HepG2 (cell line): ENCODE data around the gene TMEM87A. TPM values are rescaled to one million over a fixed set of nuclear protein-coding genes. Genes with fewer than 3 reads are reported as not detected.

ENCODE experiments used
- ATAC-seq: fragments of 200-7000 bp; cut with Tn5 transposase; 3 replicates; pipeline ENCODE4 v1.9.1; 2020; ENCODE audit warnings: mild to moderate bottlenecking, moderate library complexity
- BruUV-seq: library from RNA; stranded (reverse); fragments of 400-500 nt; replicated peaks from 2 replicates; lab custom pipeline; 2021; lab: Mats Ljungman, UMichigan
- CTCF ChIA-PET: fragments of 300-600 bp; formaldehyde crosslinking; extraction: SDS; loops from one replicate; lab custom pipeline; 2021; ENCODE audit warnings: low total read pairs, inconsistent platforms, low intra/inter-chr PET ratio; lab: Yijun Ruan, JAX
- POLR2A ChIA-PET: fragments of 350-600 bp; sonication (Branson Sonifier 250); formaldehyde crosslinking; loops from one replicate; lab custom pipeline; 2020; ENCODE audit warnings: antibody characterized with exemption, inconsistent platforms; lab: Yijun Ruan, JAX
- DNase-seq: peaks from one replicate; pipeline ENCODE4 v3.0.0-alpha.2; 2015; ENCODE audit warnings: low spot score
- FAIRE-seq: peaks from 3 replicates; lab custom pipeline; 2011; peaks lifted over from hg19 to GRCh38; lab: Jason Lieb, UNC
- H2AFZ ChIP-seq: one replicate; pipeline ENCODE4 v1.6.1; 2011; ENCODE audit warnings: low read length, inconsistent platforms
- H3K27ac ChIP-seq: fragments of 300-600 bp; 3 replicates; pipeline ENCODE4 v1.8.0; 2011; ENCODE audit warnings: mixed run types, mild to moderate bottlenecking, mixed read lengths, low read length, inconsistent platforms; ENCODE audit not compliant: insufficient read depth; ENCODE audit errors: extremely low read length
- H3K27me3 ChIP-seq, 2 experiments: fragments of 200-600 bp in 1 of 2; 2 replicates in 1 of 2; 3 replicates in 1 of 2; pipeline versions ENCODE4 v1.6.0 to v1.8.0; 2011; ENCODE audit warnings: low read length in 2 of 2, mild to moderate bottlenecking in 2 of 2, moderate library complexity in 2 of 2, inconsistent platforms in 1 of 2; ENCODE audit not compliant: insufficient read depth in 2 of 2, control insufficient read depth in 1 of 2
- H3K36me3 ChIP-seq, 2 experiments: fragments of 200-600 bp in 1 of 2; replicated peaks in 1 of 2; 2 replicates in 1 of 2; 3 replicates in 1 of 2; pipeline versions ENCODE4 v1.5.1 to v1.8.0; 2011; ENCODE audit warnings: low read length in 2 of 2, inconsistent platforms in 1 of 2; ENCODE audit not compliant: insufficient read depth in 2 of 2, control insufficient read depth in 1 of 2
- H3K4me1 ChIP-seq: 2 replicates; pipeline ENCODE4 v1.5.1; 2012; ENCODE audit warnings: low read length, inconsistent platforms; ENCODE audit not compliant: insufficient read depth
- H3K4me2 ChIP-seq: 2 replicates; pipeline ENCODE4 v1.6.0; 2011; ENCODE audit warnings: low read depth, low read length, inconsistent platforms
- H3K4me3 ChIP-seq, 3 experiments: fragments of 200-600 bp in 1 of 3; sonication (generic), shearing (Covaris generic) in 1 of 3; replicated peaks in 1 of 3; 2 replicates each; pipeline ENCODE4 v1.5.1; 2011 to 2016; ENCODE audit warnings: low read length in 3 of 3, inconsistent platforms in 2 of 3, low read depth in 2 of 3, mild to moderate bottlenecking in 2 of 3, control low read depth in 1 of 3, mixed read lengths in 1 of 3; ENCODE audit not compliant: insufficient read depth in 1 of 3
- H3K79me2 ChIP-seq: one replicate; pipeline ENCODE4 v1.6.1; 2011; ENCODE audit warnings: low read length, inconsistent platforms; ENCODE audit not compliant: insufficient read depth
- H3K9ac ChIP-seq: 2 replicates; pipeline ENCODE4 v1.6.0; 2011; ENCODE audit warnings: mild to moderate bottlenecking, low read depth, low read length, inconsistent platforms; ENCODE audit not compliant: insufficient read depth
- H3K9me3 ChIP-seq: 2 replicates; pipeline ENCODE4 v1.5.1; 2012; ENCODE audit warnings: mild to moderate bottlenecking, low read length
- H4K20me1 ChIP-seq: 2 replicates; pipeline ENCODE4 v1.6.0; 2011; ENCODE audit warnings: inconsistent platforms, mild to moderate bottlenecking, low read length, moderate library complexity; ENCODE audit not compliant: insufficient read depth
- BCL6 ChIP-seq: IDR thresholded peaks from 2 replicates; pipeline ENCODE4 v1.6.1; 2016; ENCODE audit warnings: missing genetic modification reagents, missing compliant biosample characterization
- CBX1 ChIP-seq: IDR thresholded peaks from one replicate; pipeline ENCODE4 v1.6.1; 2016; ENCODE audit warnings: antibody characterized with exemption, low read depth
- CCAR2 ChIP-seq: fragments of 200-400 bp; formaldehyde crosslinking; optimal IDR thresholded peaks from 2 replicates; pipeline ENCODE3; 2018; ENCODE audit warnings: low read depth, mild to moderate bottlenecking, low read length, moderate library complexity
- ETS1 ChIP-seq: sonication (generic); formaldehyde crosslinking; IDR thresholded peaks from 2 replicates; pipeline ENCODE4 v1.4.0; 2020; ENCODE audit warnings: missing genetic modification reagents
- FOXO1 ChIP-seq: sonication (generic); formaldehyde crosslinking; IDR thresholded peaks from 2 replicates; pipeline ENCODE4 v1.4.0; 2020; ENCODE audit warnings: missing genetic modification reagents
- HIC2 ChIP-seq: sonication (generic); formaldehyde crosslinking; IDR thresholded peaks from 2 replicates; pipeline ENCODE4 v1.9.0; 2022; ENCODE audit warnings: low read depth, missing genetic modification reagents
- JARID2 ChIP-seq: sonication (generic); formaldehyde crosslinking; IDR thresholded peaks from 2 replicates; pipeline ENCODE4 v1.8.1; 2023; ENCODE audit warnings: missing genetic modification reagents, inconsistent platforms; ENCODE audit not compliant: insufficient replicate concordance
- MEF2D ChIP-seq: sonication (generic); formaldehyde crosslinking; IDR thresholded peaks from 2 replicates; pipeline ENCODE4 v1.5.1; 2020; ENCODE audit warnings: mild to moderate bottlenecking, missing genetic modification reagents
- RAD51 ChIP-seq: fragments of 450-650 bp; IDR thresholded peaks from 2 replicates; pipeline ENCODE4 v1.6.1; 2016; ENCODE audit warnings: borderline replicate concordance
- SP5 ChIP-seq: IDR thresholded peaks from 2 replicates; pipeline ENCODE4 v1.6.1; 2016; ENCODE audit warnings: low read depth, borderline replicate concordance
- YEATS2 ChIP-seq: sonication (generic); formaldehyde crosslinking; IDR thresholded peaks from 2 replicates; pipeline ENCODE4 v1.4.0; 2020; ENCODE audit warnings: missing genetic modification reagents, borderline replicate concordance
- ZMAT5 ChIP-seq: sonication (generic); formaldehyde crosslinking; IDR thresholded peaks from 2 replicates; pipeline ENCODE4 v1.5.0; 2020; ENCODE audit warnings: mild to moderate bottlenecking, low read depth, missing genetic modification reagents, borderline replicate concordance
- ZNF256 ChIP-seq: sonication (generic); formaldehyde crosslinking; conservative IDR thresholded peaks from 2 replicates; pipeline ENCODE4 v1.4.0; 2020; ENCODE audit warnings: missing genetic modification reagents
- ZNF30 ChIP-seq: sonication (generic); formaldehyde crosslinking; IDR thresholded peaks from 2 replicates; pipeline ENCODE4 v1.5.0; 2020; ENCODE audit warnings: mild to moderate bottlenecking, missing genetic modification reagents
- ZNF329 ChIP-seq: sonication (generic); formaldehyde crosslinking; IDR thresholded peaks from 2 replicates; pipeline ENCODE4 v1.9.0; 2021; ENCODE audit warnings: low read depth, mild to moderate bottlenecking, missing genetic modification reagents
- ZNF530 ChIP-seq: sonication (generic); formaldehyde crosslinking; IDR thresholded peaks from 2 replicates; pipeline ENCODE4 v1.5.0; 2020; ENCODE audit warnings: low read depth, mild to moderate bottlenecking, missing genetic modification reagents
- ZNF691 ChIP-seq: sonication (generic); formaldehyde crosslinking; IDR thresholded peaks from 2 replicates; pipeline ENCODE4 v1.4.0; 2020; ENCODE audit warnings: missing genetic modification reagents, low read depth, mild to moderate bottlenecking, borderline replicate concordance
- ZNF792 ChIP-seq: IDR thresholded peaks from 2 replicates; pipeline ENCODE4 v1.6.1; 2016
- ZXDC ChIP-seq: sonication (generic); formaldehyde crosslinking; IDR thresholded peaks from 2 replicates; pipeline ENCODE4 v1.5.0; 2020; ENCODE audit warnings: mild to moderate bottlenecking, missing genetic modification reagents
- WGBS: methylation state at CpG from one replicate; pipeline ENCODE4 v1.1.6; 2017; ENCODE audit warnings: low lambda C conversion rate; 5-methylcytosine and 5-hydroxymethylcytosine counted together
- in situ Hi-C: cut with HindIII; loops from 2 replicates; pipeline ENCODE4 v1.10.0; 2017; ENCODE audit warnings: low pct_unique_long_range_greater_than_20kb; ENCODE audit not compliant: extremely low pct_ligation_motif_present
- intact Hi-C: fragments of 100-400 bp; cut with micrococcal nuclease; formaldehyde crosslinking; loops from one replicate; pipeline ENCODE4 v1.10.0; 2022; ENCODE audit not compliant: unreplicated experiment
- polyA plus RNA-seq, 8 experiments: library from polyadenylated mRNA; depleted of rRNA in 3 of 8; stranded (reverse) in 7 of 8; unstranded in 1 of 8; fragments of >200 nt; fragmentation: Illumina TruSeq in 4 of 8; extraction: Trizol in 4 of 8; gene quantifications; 2 replicates each; pipeline versions ENCODE4 v1.2.1 to v1.2.3, GENCODE V29; 2011 to 2016; ENCODE audit warnings: low read depth in 4 of 8, missing spikeins in 1 of 8, mixed read lengths in 1 of 8; ENCODE audit not compliant: insufficient read depth in 1 of 8
- total RNA-seq, 5 experiments: library from RNA; depleted of rRNA; stranded (reverse); fragments of >200 nt; fragmentation: Illumina TruSeq; extraction: Trizol; gene quantifications; 2 replicates each; pipeline ENCODE4 v1.2.3, GENCODE V29; 2016; ENCODE audit warnings: low read depth in 1 of 5

TMEM87A gene
- total and polyA plus RNA-seq, 2 of the 13 experiments (the other 11 are each of a cell fraction or from before 2014, with no cell fraction given), result 20.2 to 42.8 TPM

- TF ChIP-seq ZXDC (CRISPR knock-in tag) (no peak), MEF2D (CRISPR knock-in tag) (no peak), JARID2 (CRISPR knock-in tag) (no peak), ZNF792 (CRISPR knock-in tag) (no peak), ZNF30 (CRISPR knock-in tag) (no peak), FOXO1 (CRISPR knock-in tag) (no peak)
- TF ChIP-seq, all 625 proteins: peak for 0
Observed at GRCh38 chr15:42203891-42204290, 69.3 kb downstream of the TMEM87A start (continued).

GRCh38 chr15:42202653-42203052, 70.6 kb downstream of the TMEM87A start:
- ChIA-PET POLR2A (no interaction called here), CTCF (no interaction called here)
- no peaks in the 10 kb centered on the region for H3K9me3 ChIP-seq
- ATAC-seq (no peak), DNase-seq (no peak), FAIRE-seq (no peak)
- no peak overlapping the region for H3K4me3 ChIP-seq
- H2AFZ ChIP-seq, result no peak overlapping the region
- WGBS, result 92% methylated on average over 2 of the region's 2 CpGs
- no peak overlapping the region for H3K4me2 ChIP-seq
- intact Hi-C loops, result no loop called here
- no peaks in the 10 kb centered on the region for H4K20me1 ChIP-seq
- H3K4me1 ChIP-seq, result peaks cover 16% of the 10 kb centered on the region
- H3K27ac ChIP-seq, result no peak overlapping the region
- no peak overlapping the region for H3K9ac ChIP-seq
- in situ Hi-C loops, result no loop called here
- H3K27me3 ChIP-seq, result no peaks in the 10 kb centered on the region; a peak in 1 of 5 replicates
- peaks cover 0 to 2% of the 10 kb centered on the region in 2 experiments; a peak in 1 of 5 replicates for H3K36me3 ChIP-seq
- BruUV-seq, result no TSS peak
- peaks cover 15% of the 10 kb centered on the region for H3K79me2 ChIP-seq
- TF ChIP-seq ZMAT5 (CRISPR knock-in tag) (no peak), RAD51 (no peak), CBX1 (no peak), SP5 (CRISPR knock-in tag) (no peak), YEATS2 (CRISPR knock-in tag) (no peak), ZNF691 (CRISPR knock-in tag) (no peak), BCL6 (CRISPR knock-in tag) (no peak), ETS1 (CRISPR knock-in tag) (no peak), ZNF530 (CRISPR knock-in tag) (no peak), ZNF329 (CRISPR knock-in tag) (no peak), HIC2 (no peak), CCAR2 (no peak), ZNF256 (CRISPR knock-in tag) (no peak)
